Measurements from ENCODE around the gene AUTS2.
A peak's percentile ranks its signal among the peaks of the same experiment; 100 is the strongest.

AUTS2 gene

DNA sequence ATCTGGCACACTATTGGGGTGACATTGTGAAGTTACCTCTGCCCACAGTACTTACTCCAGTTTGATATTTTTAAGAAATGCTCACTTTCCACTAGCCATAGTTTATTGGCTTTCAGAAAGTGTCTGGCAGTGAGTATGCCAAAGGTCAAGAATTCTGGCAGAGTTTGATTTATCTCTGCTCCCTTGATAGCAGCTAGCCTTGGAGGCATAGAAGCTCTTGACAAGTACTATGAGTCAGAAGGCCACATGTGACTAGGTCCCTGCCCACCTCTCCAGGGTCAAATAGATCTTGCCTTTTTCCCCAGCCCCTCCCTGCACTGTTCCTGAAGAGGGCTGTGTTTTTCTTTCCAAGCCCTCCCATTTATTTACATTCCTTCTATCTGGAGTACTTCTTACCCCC lies 202.2 kb downstream of the AUTS2 start (continued):
- TF ChIP-seq, protein P1, sequence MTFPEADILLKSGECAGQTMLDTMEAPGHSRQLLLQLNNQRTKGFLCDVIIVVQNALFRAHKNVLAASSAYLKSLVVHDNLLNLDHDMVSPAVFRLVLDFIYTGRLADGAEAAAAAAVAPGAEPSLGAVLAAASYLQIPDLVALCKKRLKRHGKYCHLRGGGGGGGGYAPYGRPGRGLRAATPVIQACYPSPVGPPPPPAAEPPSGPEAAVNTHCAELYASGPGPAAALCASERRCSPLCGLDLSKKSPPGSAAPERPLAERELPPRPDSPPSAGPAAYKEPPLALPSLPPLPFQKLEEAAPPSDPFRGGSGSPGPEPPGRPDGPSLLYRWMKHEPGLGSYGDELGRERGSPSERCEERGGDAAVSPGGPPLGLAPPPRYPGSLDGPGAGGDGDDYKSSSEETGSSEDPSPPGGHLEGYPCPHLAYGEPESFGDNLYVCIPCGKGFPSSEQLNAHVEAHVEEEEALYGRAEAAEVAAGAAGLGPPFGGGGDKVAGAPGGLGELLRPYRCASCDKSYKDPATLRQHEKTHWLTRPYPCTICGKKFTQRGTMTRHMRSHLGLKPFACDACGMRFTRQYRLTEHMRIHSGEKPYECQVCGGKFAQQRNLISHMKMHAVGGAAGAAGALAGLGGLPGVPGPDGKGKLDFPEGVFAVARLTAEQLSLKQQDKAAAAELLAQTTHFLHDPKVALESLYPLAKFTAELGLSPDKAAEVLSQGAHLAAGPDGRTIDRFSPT (tag by site-specific recombination; IDR thresholded peaks at IDR 0.05): 0 out of 2 replicates have a peak, but pooled peaks have one; percentile 30
- TF ChIP-seq BCL11B (tag by site-specific recombination; IDR thresholded peaks at IDR 0.05; ENCODE audit: low read depth): no peak
- TF ChIP-seq, protein P2, sequence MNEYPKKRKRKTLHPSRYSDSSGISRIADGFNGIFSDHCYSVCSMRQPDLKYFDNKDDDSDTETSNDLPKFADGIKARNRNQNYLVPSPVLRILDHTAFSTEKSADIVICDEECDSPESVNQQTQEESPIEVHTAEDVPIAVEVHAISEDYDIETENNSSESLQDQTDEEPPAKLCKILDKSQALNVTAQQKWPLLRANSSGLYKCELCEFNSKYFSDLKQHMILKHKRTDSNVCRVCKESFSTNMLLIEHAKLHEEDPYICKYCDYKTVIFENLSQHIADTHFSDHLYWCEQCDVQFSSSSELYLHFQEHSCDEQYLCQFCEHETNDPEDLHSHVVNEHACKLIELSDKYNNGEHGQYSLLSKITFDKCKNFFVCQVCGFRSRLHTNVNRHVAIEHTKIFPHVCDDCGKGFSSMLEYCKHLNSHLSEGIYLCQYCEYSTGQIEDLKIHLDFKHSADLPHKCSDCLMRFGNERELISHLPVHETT (tag by site-specific recombination; IDR thresholded peaks at IDR 0.05): no peak
- TF ChIP-seq ZNF169 (tag by site-specific recombination; IDR thresholded peaks at IDR 0.05): no peak
- TF ChIP-seq, protein P3, sequence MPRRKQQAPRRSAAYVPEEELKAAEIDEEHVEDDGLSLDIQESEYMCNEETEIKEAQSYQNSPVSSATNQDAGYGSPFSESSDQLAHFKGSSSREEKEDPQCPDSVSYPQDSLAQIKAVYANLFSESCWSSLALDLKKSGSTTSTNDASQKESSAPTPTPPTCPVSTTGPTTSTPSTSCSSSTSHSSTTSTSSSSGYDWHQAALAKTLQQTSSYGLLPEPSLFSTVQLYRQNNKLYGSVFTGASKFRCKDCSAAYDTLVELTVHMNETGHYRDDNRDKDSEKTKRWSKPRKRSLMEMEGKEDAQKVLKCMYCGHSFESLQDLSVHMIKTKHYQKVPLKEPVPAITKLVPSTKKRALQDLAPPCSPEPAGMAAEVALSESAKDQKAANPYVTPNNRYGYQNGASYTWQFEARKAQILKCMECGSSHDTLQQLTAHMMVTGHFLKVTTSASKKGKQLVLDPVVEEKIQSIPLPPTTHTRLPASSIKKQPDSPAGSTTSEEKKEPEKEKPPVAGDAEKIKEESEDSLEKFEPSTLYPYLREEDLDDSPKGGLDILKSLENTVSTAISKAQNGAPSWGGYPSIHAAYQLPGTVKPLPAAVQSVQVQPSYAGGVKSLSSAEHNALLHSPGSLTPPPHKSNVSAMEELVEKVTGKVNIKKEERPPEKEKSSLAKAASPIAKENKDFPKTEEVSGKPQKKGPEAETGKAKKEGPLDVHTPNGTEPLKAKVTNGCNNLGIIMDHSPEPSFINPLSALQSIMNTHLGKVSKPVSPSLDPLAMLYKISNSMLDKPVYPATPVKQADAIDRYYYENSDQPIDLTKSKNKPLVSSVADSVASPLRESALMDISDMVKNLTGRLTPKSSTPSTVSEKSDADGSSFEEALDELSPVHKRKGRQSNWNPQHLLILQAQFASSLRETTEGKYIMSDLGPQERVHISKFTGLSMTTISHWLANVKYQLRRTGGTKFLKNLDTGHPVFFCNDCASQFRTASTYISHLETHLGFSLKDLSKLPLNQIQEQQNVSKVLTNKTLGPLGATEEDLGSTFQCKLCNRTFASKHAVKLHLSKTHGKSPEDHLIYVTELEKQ (tag by site-specific recombination; IDR thresholded peaks at IDR 0.05; ENCODE audit: borderline replicate concordance): peak; percentile 84; the same call in 1 of the 2 replicates
- TF ChIP-seq ZSCAN16 (tag by site-specific recombination; IDR thresholded peaks at IDR 0.05): no peak
- TF ChIP-seq ZSCAN23 (tag by site-specific recombination; IDR thresholded peaks at IDR 0.05): no peak
- TF ChIP-seq ZNF354C (tag by site-specific recombination; IDR thresholded peaks at IDR 0.05; ENCODE audit: borderline replicate concordance, low read depth): no peak
- no peak for TF ChIP-seq ZNF23 (tag by site-specific recombination; IDR thresholded peaks at IDR 0.05; ENCODE audit: borderline replicate concordance)
- TF ChIP-seq ZNF155 (tag by site-specific recombination; IDR thresholded peaks at IDR 0.05): no peak
- TF ChIP-seq, protein P4, sequence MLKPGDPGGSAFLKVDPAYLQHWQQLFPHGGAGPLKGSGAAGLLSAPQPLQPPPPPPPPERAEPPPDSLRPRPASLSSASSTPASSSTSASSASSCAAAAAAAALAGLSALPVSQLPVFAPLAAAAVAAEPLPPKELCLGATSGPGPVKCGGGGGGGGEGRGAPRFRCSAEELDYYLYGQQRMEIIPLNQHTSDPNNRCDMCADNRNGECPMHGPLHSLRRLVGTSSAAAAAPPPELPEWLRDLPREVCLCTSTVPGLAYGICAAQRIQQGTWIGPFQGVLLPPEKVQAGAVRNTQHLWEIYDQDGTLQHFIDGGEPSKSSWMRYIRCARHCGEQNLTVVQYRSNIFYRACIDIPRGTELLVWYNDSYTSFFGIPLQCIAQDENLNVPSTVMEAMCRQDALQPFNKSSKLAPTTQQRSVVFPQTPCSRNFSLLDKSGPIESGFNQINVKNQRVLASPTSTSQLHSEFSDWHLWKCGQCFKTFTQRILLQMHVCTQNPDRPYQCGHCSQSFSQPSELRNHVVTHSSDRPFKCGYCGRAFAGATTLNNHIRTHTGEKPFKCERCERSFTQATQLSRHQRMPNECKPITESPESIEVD (tag by site-specific recombination; IDR thresholded peaks at IDR 0.05): peak; percentile 73
- TF ChIP-seq ZNF626 (tag by site-specific recombination; IDR thresholded peaks at IDR 0.05): no peak
- peak; percentile 86 for TF ChIP-seq MEIS1 (CRISPR knock-in tag; IDR thresholded peaks at IDR 0.05; ENCODE audit: borderline replicate concordance)
- TF ChIP-seq, protein P5, sequence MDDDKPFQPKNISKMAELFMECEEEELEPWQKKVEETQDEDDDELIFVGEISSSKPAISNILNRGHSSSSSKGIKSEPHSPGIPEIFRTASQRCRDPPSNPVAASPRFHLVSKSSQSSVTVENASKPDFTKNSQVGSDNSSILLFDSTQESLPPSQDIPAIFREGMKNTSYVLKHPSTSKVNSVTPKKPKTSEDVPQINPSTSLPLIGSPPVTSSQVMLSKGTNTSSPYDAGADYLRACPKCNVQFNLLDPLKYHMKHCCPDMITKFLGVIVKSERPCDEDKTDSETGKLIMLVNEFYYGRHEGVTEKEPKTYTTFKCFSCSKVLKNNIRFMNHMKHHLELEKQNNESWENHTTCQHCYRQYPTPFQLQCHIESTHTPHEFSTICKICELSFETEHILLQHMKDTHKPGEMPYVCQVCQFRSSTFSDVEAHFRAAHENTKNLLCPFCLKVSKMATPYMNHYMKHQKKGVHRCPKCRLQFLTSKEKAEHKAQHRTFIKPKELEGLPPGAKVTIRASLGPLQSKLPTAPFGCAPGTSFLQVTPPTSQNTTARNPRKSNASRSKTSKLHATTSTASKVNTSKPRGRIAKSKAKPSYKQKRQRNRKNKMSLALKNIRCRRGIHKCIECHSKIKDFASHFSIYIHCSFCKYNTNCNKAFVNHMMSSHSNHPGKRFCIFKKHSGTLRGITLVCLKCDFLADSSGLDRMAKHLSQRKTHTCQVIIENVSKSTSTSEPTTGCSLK (tag by site-specific recombination; IDR thresholded peaks at IDR 0.05): no peak
- TF ChIP-seq, protein P6, sequence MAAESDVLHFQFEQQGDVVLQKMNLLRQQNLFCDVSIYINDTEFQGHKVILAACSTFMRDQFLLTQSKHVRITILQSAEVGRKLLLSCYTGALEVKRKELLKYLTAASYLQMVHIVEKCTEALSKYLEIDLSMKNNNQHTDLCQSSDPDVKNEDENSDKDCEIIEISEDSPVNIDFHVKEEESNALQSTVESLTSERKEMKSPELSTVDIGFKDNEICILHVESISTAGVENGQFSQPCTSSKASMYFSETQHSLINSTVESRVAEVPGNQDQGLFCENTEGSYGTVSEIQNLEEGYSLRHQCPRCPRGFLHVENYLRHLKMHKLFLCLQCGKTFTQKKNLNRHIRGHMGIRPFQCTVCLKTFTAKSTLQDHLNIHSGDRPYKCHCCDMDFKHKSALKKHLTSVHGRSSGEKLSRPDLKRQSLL (tag by site-specific recombination; IDR thresholded peaks at IDR 0.05): no peak
- TF ChIP-seq ZNF404 (tag by site-specific recombination; IDR thresholded peaks at IDR 0.05): no peak
- no peak for TF ChIP-seq ZSCAN30 (tag by site-specific recombination; IDR thresholded peaks at IDR 0.05)
- TF ChIP-seq, protein P7, sequence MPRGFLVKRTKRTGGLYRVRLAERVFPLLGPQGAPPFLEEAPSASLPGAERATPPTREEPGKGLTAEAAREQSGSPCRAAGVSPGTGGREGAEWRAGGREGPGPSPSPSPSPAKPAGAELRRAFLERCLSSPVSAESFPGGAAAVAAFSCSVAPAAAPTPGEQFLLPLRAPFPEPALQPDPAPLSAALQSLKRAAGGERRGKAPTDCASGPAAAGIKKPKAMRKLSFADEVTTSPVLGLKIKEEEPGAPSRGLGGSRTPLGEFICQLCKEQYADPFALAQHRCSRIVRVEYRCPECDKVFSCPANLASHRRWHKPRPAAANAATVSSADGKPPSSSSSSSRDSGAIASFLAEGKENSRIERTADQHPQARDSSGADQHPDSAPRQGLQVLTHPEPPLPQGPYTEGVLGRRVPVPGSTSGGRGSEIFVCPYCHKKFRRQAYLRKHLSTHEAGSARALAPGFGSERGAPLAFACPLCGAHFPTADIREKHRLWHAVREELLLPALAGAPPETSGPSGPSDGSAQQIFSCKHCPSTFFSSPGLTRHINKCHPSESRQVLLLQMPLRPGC (tag by site-specific recombination; IDR thresholded peaks at IDR 0.05): 0 out of 2 replicates have a peak, but pooled peaks have one; percentile 33
- no peak for TF ChIP-seq ZNF791 (tag by site-specific recombination; IDR thresholded peaks at IDR 0.05)
- peak; percentile 41; the same call in 1 of the 2 replicates for TF ChIP-seq PRDM1 (tag by site-specific recombination; IDR thresholded peaks at IDR 0.05)
- peak; percentile 89 for TF ChIP-seq SP7 (tag by site-specific recombination; IDR thresholded peaks at IDR 0.05)
- no peak for TF ChIP-seq ZBTB21 (tag by site-specific recombination; IDR thresholded peaks at IDR 0.05)
- TF ChIP-seq, protein P8, sequence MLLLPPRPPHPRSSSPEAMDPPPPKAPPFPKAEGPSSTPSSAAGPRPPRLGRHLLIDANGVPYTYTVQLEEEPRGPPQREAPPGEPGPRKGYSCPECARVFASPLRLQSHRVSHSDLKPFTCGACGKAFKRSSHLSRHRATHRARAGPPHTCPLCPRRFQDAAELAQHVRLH (tag by site-specific recombination; IDR thresholded peaks at IDR 0.05): no peak
- TF ChIP-seq ZBTB48 (tag by site-specific recombination; IDR thresholded peaks at IDR 0.05): peak; percentile 76
- no peak for TF ChIP-seq ZNF146 (tag by site-specific recombination; IDR thresholded peaks at IDR 0.05)
- TF ChIP-seq ZNF473 (tag by site-specific recombination; IDR thresholded peaks at IDR 0.05): no peak
